HepG2 (cell line): ENCODE data around the gene PKD1L1. TPM values are rescaled to one million over a fixed set of nuclear protein-coding genes. Genes with fewer than 3 reads are reported as not detected.

Experiments
- AHR ChIP-seq: IDR thresholded peaks from 2 replicates; pipeline ENCODE4 v1.6.1; 2018; ENCODE audit warnings: missing genetic modification reagents, missing compliant biosample characterization
- FUBP1 ChIP-seq: sonication (generic); formaldehyde crosslinking; IDR thresholded peaks from 2 replicates; pipeline ENCODE4 v1.5.1; 2020; ENCODE audit warnings: missing genetic modification reagents, mild to moderate bottlenecking, borderline replicate concordance
- GMEB1 ChIP-seq: sonication (generic); formaldehyde crosslinking; IDR thresholded peaks from 2 replicates; pipeline ENCODE4 v1.5.1; 2020; ENCODE audit warnings: missing genetic modification reagents, mild to moderate bottlenecking, borderline replicate concordance
- PHF8 ChIP-seq: sonication (generic); formaldehyde crosslinking; IDR thresholded peaks from 2 replicates; pipeline ENCODE4 v1.5.0; 2020; ENCODE audit warnings: missing genetic modification reagents
- PLRG1 ChIP-seq: fragments of 450-650 bp; conservative IDR thresholded peaks from 2 replicates; pipeline ENCODE4 v1.6.1; 2016
- TARDBP ChIP-seq: sonication (generic); formaldehyde crosslinking; IDR thresholded peaks from 2 replicates; pipeline ENCODE4 v1.8.0; 2022; ENCODE audit warnings: mild to moderate bottlenecking, missing genetic modification reagents
- ZMYM2 ChIP-seq: sonication (generic); formaldehyde crosslinking; IDR thresholded peaks from 2 replicates; pipeline ENCODE4 v1.8.0; 2022; ENCODE audit warnings: mild to moderate bottlenecking, missing genetic modification reagents
- ZNF510 ChIP-seq: sonication (generic); formaldehyde crosslinking; IDR thresholded peaks from 2 replicates; pipeline ENCODE4 v1.4.0; 2020; ENCODE audit warnings: low read depth, mild to moderate bottlenecking, missing genetic modification reagents
- ZNF619 ChIP-seq: sonication (generic); formaldehyde crosslinking; IDR thresholded peaks from 2 replicates; pipeline ENCODE4 v1.4.0; 2020; ENCODE audit warnings: mild to moderate bottlenecking, missing genetic modification reagents
- ZNF652 ChIP-seq: IDR thresholded peaks from 2 replicates; pipeline ENCODE4 v1.6.1; 2016; ENCODE audit warnings: low read depth, borderline replicate concordance
- ZNF777 ChIP-seq: sonication (generic); formaldehyde crosslinking; IDR thresholded peaks from 2 replicates; pipeline ENCODE4 v1.4.0; 2020; ENCODE audit warnings: missing genetic modification reagents
- ZNF891 ChIP-seq: sonication (generic); formaldehyde crosslinking; IDR thresholded peaks from 2 replicates; pipeline ENCODE4 v1.5.0; 2020; ENCODE audit warnings: mild to moderate bottlenecking, missing genetic modification reagents
- ZUFSP ChIP-seq: sonication (generic); formaldehyde crosslinking; IDR thresholded peaks from 2 replicates; pipeline ENCODE4 v1.9.0; 2021; ENCODE audit warnings: missing genetic modification reagents, mild to moderate bottlenecking, borderline replicate concordance
- polyA plus RNA-seq, 8 experiments: library from polyadenylated mRNA; depleted of rRNA in 3 of 8; stranded (reverse) in 7 of 8; unstranded in 1 of 8; fragments of >200 nt; fragmentation: Illumina TruSeq in 4 of 8; extraction: Trizol in 4 of 8; gene quantifications; 2 replicates each; pipeline versions ENCODE4 v1.2.1 to v1.2.3, GENCODE V29; 2011 to 2016; ENCODE audit warnings: low read depth in 4 of 8, missing spikeins in 1 of 8, mixed read lengths in 1 of 8; ENCODE audit not compliant: insufficient read depth in 1 of 8
- total RNA-seq, 5 experiments: library from RNA; depleted of rRNA; stranded (reverse); fragments of >200 nt; fragmentation: Illumina TruSeq; extraction: Trizol; gene quantifications; 2 replicates each; pipeline ENCODE4 v1.2.3, GENCODE V29; 2016; ENCODE audit warnings: low read depth in 1 of 5

Gene PKD1L1
- total and polyA plus RNA-seq, 2 of the 13 experiments (the other 11 are each of a cell fraction or from before 2014, with no cell fraction given), result 0.01 TPM; not detected in 1

GRCh38 chr7:47882635-47883034 is 65.6 kb downstream of the PKD1L1 start (continued):
- TF ChIP-seq ZUFSP (CRISPR knock-in tag) (no peak), ZNF619 (CRISPR knock-in tag) (no peak), ZNF652 (CRISPR knock-in tag) (no peak), ZNF510 (no peak), FUBP1 (CRISPR knock-in tag) (no peak), ZNF777 (CRISPR knock-in tag) (no peak), PHF8 (CRISPR knock-in tag) (no peak), GMEB1 (CRISPR knock-in tag) (no peak), TARDBP (no peak), ZMYM2 (CRISPR knock-in tag) (no peak), PLRG1 (no peak), ZNF891 (CRISPR knock-in tag) (no peak), AHR (CRISPR knock-in tag) (no peak)
- TF ChIP-seq, all 625 proteins: peak for 0
